HG03066 (cell line): ENCODE measurements around the gene PAFAH2.
"Not testable (repeated sequence)": the region's sequence is repeated elsewhere in the genome, so short reads cannot be mapped to it uniquely, and the experiment has no call there.

ENCODE experiments used
- ATAC-seq: cut with Tn5 transposase; IDR thresholded peaks from one replicate; pipeline ENCODE4 v1.9.1; 2021; ENCODE audit warnings: low read depth; ENCODE audit not compliant: unreplicated experiment

Gene PAFAH2

GRCh38 chr1:25943511-25943910 is 54.4 kb downstream of the PAFAH2 start:
- not testable (repeated sequence) for ATAC-seq

- ATAC-seq, result no peak
Observed at GRCh38 chr1:25936947-25937346, 60.9 kb downstream of the PAFAH2 start.

GRCh38 chr1:25933479-25934365 is 64.1 kb downstream of the PAFAH2 start:
- ATAC-seq, result no peak

GRCh38 chr1:25932811-25933400 is 65.0 kb downstream of the PAFAH2 start:
- not testable (repeated sequence) for ATAC-seq

- no peak for ATAC-seq
Observed at GRCh38 chr1:25932321-25932720, 65.5 kb downstream of the PAFAH2 start.

- no peak for ATAC-seq
Observed at GRCh38 chr1:25929016-25929415, 68.8 kb downstream of the PAFAH2 start.

GRCh38 chr1:25927521-25928265 is 70.2 kb downstream of the PAFAH2 start:
- ATAC-seq, result no peak

- ATAC-seq, result no peak
Observed at GRCh38 chr1:25926731-25927496, 70.9 kb downstream of the PAFAH2 start.

- no peak for ATAC-seq
Observed at GRCh38 chr1:25924454-25924853, 73.4 kb downstream of the PAFAH2 start.

GRCh38 chr1:25922971-25923552 is 74.8 kb downstream of the PAFAH2 start:
- no peak for ATAC-seq

- no peak for ATAC-seq
Observed at GRCh38 chr1:25922056-25922970, 75.5 kb downstream of the PAFAH2 start.

- ATAC-seq, result no peak
Observed at GRCh38 chr1:25918615-25919014, 79.2 kb downstream of the PAFAH2 start.

GRCh38 chr1:25917996-25918395 is 79.9 kb downstream of the PAFAH2 start:
- ATAC-seq, result no peak

GRCh38 chr1:25916460-25916859 is 81.4 kb downstream of the PAFAH2 start:
- ATAC-seq, result no peak

GRCh38 chr1:25914074-25914995 is 83.5 kb downstream of the PAFAH2 start:
- ATAC-seq, result no peak

GRCh38 chr1:25913206-25913605 is 84.7 kb downstream of the PAFAH2 start:
- ATAC-seq, result no peak

GRCh38 chr1:25912076-25912831 is 85.6 kb downstream of the PAFAH2 start:
- ATAC-seq, result no peak
